Endothelial cell (in vitro differentiated cells): ENCODE measurements around the gene TESMIN. TPM values are rescaled to one million over a fixed set of nuclear protein-coding genes. Genes with fewer than 3 reads are reported as not detected.

Experiments
- DNase-seq: peaks from one replicate; pipeline ENCODE4 v3.0.0; 2021; ENCODE audit warnings: low spot score
- H3K27ac Mint-ChIP-seq: one replicate; pipeline ENCODE4 v1.8.0; 2021; ENCODE audit warnings: mixed read lengths, inconsistent platforms; ENCODE audit not compliant: unreplicated experiment
- H3K27me3 Mint-ChIP-seq: one replicate; pipeline ENCODE4 v1.8.0; 2021; ENCODE audit warnings: mild to moderate bottlenecking, moderate library complexity, mixed read lengths, inconsistent platforms; ENCODE audit not compliant: unreplicated experiment
- H3K36me3 Mint-ChIP-seq: one replicate; pipeline ENCODE4 v1.8.0; 2021; ENCODE audit warnings: mild to moderate bottlenecking, low read depth, mixed read lengths, inconsistent platforms; ENCODE audit not compliant: unreplicated experiment
- H3K4me1 Mint-ChIP-seq: one replicate; pipeline ENCODE4 v1.8.0; 2021; ENCODE audit warnings: mild to moderate bottlenecking, mixed read lengths, inconsistent platforms; ENCODE audit not compliant: unreplicated experiment
- H3K4me3 Mint-ChIP-seq: one replicate; pipeline ENCODE4 v1.8.0; 2021; ENCODE audit warnings: mild to moderate bottlenecking, mixed read lengths, inconsistent platforms; ENCODE audit not compliant: unreplicated experiment
- H3K9me3 Mint-ChIP-seq: one replicate; pipeline ENCODE4 v1.8.0; 2021; ENCODE audit warnings: mixed read lengths, inconsistent platforms; ENCODE audit not compliant: unreplicated experiment
- CTCF ChIP-seq: fragments of 200-600 bp; sonication (generic); IDR thresholded peaks from one replicate; pipeline ENCODE4 v1.5.0; 2021; ENCODE audit warnings: antibody characterized with exemption; ENCODE audit not compliant: unreplicated experiment
- total RNA-seq: library from RNA; stranded (reverse); fragmentation: NEBNext Ultra II Directional; extraction: Animal tissue kit (Norgen Biotek cat#: 25700); gene quantifications from one replicate; pipeline ENCODE4 v1.2.1, GENCODE V29; 2021; ENCODE audit not compliant: unreplicated experiment

The TESMIN gene
- total RNA-seq, 1 donor from 2014 or later, result 3.4 TPM

GRCh38 chr11:68669301-68670090 is 81.8 kb downstream of the TESMIN start:
- TF ChIP-seq CTCF, result no peak

GRCh38 chr11:68667511-68668500 is 83.5 kb downstream of the TESMIN start:
- no peak for DNase-seq
- Mint-ChIP-seq H3K27ac (no peak overlapping the region), H3K4me1 (no peaks in the 10 kb centered on the region), H3K27me3 (peaks cover 5% of the 10 kb centered on the region), H3K9me3 (no peaks in the 10 kb centered on the region), H3K36me3 (no peaks in the 10 kb centered on the region), H3K4me3 (no peak overlapping the region)
- TF ChIP-seq CTCF, result no peak

More at GRCh38 chr11:68669301-68670090, 81.8 kb downstream of the TESMIN start:
- Mint-ChIP-seq H3K4me3 (no peak overlapping the region), H3K27ac (no peak overlapping the region), H3K4me1 (no peaks in the 10 kb centered on the region), H3K9me3 (no peaks in the 10 kb centered on the region), H3K27me3 (peaks cover 5% of the 10 kb centered on the region), H3K36me3 (no peaks in the 10 kb centered on the region)
- DNase-seq, result no peak

DNA sequence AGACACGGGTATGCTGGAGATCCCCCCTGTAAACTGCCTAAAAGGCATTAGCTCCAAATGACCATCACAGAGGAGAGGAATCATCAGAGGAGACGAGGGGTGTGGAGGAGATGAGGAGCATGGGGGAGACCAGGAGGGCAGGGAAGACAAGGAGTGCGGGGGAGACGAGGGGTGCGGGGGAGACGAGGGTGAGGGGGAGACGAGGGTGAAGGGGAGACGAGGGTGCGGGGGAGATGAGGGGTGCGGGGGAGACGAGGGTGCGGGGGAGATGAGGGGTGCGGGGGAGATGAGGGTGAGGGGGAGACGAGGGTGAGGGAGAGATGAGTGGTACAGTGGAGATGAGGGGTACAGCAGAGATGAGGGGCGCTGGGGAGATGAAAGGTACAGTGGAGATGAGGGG is 84.5 kb downstream of the TESMIN start:
- TF ChIP-seq CTCF, result no peak
- Mint-ChIP-seq H3K36me3 (no peaks in the 10 kb centered on the region), H3K27ac (peak overlapping the region; percentile 11), H3K9me3 (no peaks in the 10 kb centered on the region), H3K4me3 (no peak overlapping the region), H3K27me3 (peaks cover 5% of the 10 kb centered on the region), H3K4me1 (no peaks in the 10 kb centered on the region)
- DNase-seq, result no peak

GRCh38 chr11:68665436-68665835 is 85.9 kb downstream of the TESMIN start:
- no peaks in the 10 kb centered on the region for H3K4me1 Mint-ChIP-seq
- peaks cover 3% of the 10 kb centered on the region for H3K27me3 Mint-ChIP-seq
- no peaks in the 10 kb centered on the region for H3K9me3 Mint-ChIP-seq

More at GRCh38 chr11:68665436-68665835, 85.9 kb downstream of the TESMIN start:
- DNase-seq, result no peak
- Mint-ChIP-seq H3K4me3 (no peak overlapping the region), H3K36me3 (no peaks in the 10 kb centered on the region), H3K27ac (no peak overlapping the region)
- no peak for TF ChIP-seq CTCF
